ENCODE data around the gene SLC16A9. TPM values are rescaled to one million over a fixed set of nuclear protein-coding genes. Genes with fewer than 3 reads are reported as not detected.

The SLC16A9 gene
- total and polyA plus RNA-seq, 2 experiments from 2014 or later, result not detected

DNA sequence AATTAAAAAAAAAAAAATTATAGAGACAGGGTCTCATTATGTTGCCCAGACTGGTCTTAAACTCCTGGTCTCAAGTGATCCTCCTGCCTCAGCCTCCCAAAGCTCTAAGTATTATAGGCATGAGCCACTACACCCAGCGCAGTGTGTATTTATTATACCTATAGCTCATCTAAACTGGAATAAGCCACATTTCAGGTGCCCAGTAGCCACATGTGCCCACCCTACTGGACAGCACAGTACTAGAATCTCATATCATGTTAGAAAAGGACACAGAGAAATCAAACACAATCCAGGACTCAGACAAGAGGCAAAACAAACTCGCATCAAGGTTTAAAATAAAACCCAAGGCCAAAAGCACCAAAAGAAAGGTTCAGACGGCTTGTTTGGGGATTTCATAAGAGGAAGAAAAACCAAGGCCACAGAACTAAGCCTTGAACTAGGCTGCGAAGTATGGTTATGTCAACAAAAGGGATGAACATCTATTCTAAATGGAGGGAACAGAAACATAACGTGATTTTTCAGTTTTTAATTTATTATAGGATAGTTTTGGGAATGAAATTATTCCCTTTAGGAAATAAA is 32.3 kb downstream of the SLC16A9 start:
- no peak overlapping the region for H3K9ac ChIP-seq
- in situ Hi-C loops (cut with MboI), result no loop called here
- no peak overlapping the region for H3K4me2 ChIP-seq (ENCODE audit: unreplicated experiment)
- no peaks in the 10 kb centered on the region for H3K79me2 ChIP-seq (ENCODE audit: insufficient read depth)
- TF ChIP-seq EZH2 (IDR thresholded peaks at IDR 0.05; ENCODE audit: insufficient read depth, poor library complexity, severe bottlenecking), result no peak
- no peak for TF ChIP-seq EZH2phosphoT487 (IDR thresholded peaks at IDR 0.05; ENCODE audit: insufficient read depth, low read depth)
- no peaks in the 10 kb centered on the region for H3K9me3 ChIP-seq (ENCODE audit: low read depth)
- no peak overlapping the region for H3K4me3 ChIP-seq
- no peak overlapping the region for H2AFZ ChIP-seq
- no peaks in the 10 kb centered on the region for H3F3A ChIP-seq (ENCODE audit: insufficient read depth)
- H3K4me1 ChIP-seq (ENCODE audit: insufficient read depth), result no peaks in the 10 kb centered on the region
- no peaks in the 10 kb centered on the region for H3K36me3 ChIP-seq (ENCODE audit: low read depth)
- H4K20me1 ChIP-seq (ENCODE audit: insufficient read depth), result no peaks in the 10 kb centered on the region
- no peaks in the 10 kb centered on the region; the same call in 1 of the 2 replicates for H3K27me3 ChIP-seq (replicated peaks; ENCODE audit: insufficient read depth)
- DNase-seq, result no peak
- H3K9me2 ChIP-seq (ENCODE audit: insufficient read depth), result no peaks in the 10 kb centered on the region
- no peak overlapping the region for H3K27ac ChIP-seq
- 50 to 60% methylated on average over 5 of the region's 5 CpGs for WGBS, 2 experiments (ENCODE audit: low coverage in 1 of 2, low lambda C conversion rate in 2 of 2, missing lambda C conversion rate in 2 of 2)

DNA sequence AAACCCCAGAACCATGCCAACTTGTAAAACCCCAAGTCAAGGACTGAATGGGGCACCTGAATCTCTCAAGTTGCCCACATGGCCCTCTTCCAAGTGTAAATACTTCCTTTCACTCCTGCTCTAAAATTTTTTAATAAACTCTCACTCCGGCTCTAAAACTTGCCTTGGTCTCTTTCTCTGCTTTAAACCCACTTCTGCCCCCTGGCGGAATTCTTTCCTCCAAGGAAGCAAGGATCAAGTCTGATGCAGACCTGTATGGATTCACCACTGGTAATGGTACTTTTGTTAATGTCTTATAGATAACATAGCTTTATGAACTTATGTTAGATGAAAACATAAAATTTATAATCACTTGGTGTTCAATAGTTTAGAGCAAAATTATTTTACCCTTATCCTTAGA is 33.8 kb downstream of the SLC16A9 start:
- Histone ChIP-seq H3K4me3 (no peak overlapping the region), H3K9ac (no peak overlapping the region), H3K79me2 (ENCODE audit: insufficient read depth) (no peaks in the 10 kb centered on the region), H3F3A (ENCODE audit: insufficient read depth) (no peaks in the 10 kb centered on the region), H3K9me2 (ENCODE audit: insufficient read depth) (no peaks in the 10 kb centered on the region), H3K4me2 (ENCODE audit: unreplicated experiment) (no peak overlapping the region), H3K9me3 (ENCODE audit: low read depth) (no peaks in the 10 kb centered on the region), H4K20me1 (ENCODE audit: insufficient read depth) (no peaks in the 10 kb centered on the region), H3K4me1 (ENCODE audit: insufficient read depth) (no peaks in the 10 kb centered on the region), H3K27me3 (replicated peaks; ENCODE audit: insufficient read depth) (no peaks in the 10 kb centered on the region; the same call in 1 of the 2 replicates), H3K27ac (no peak overlapping the region), H3K36me3 (ENCODE audit: low read depth) (no peaks in the 10 kb centered on the region), H2AFZ (no peak overlapping the region)
- TF ChIP-seq EZH2 (IDR thresholded peaks at IDR 0.05; ENCODE audit: insufficient read depth, poor library complexity, severe bottlenecking) (no peak), EZH2phosphoT487 (IDR thresholded peaks at IDR 0.05; ENCODE audit: insufficient read depth, low read depth) (no peak)
- in situ Hi-C loops (cut with MboI), result no loop called here
- WGBS, 2 experiments (ENCODE audit: low coverage in 1 of 2, low lambda C conversion rate in 2 of 2, missing lambda C conversion rate in 2 of 2), result 56 to 58% methylated on average over 2 of the region's 2 CpGs
- DNase-seq, result peak; percentile 24

GRCh38 chr10:59674215-59674836 is 35.3 kb downstream of the SLC16A9 start:
- no peaks in the 10 kb centered on the region for H3K9me2 ChIP-seq (ENCODE audit: insufficient read depth)
- H3K36me3 ChIP-seq (ENCODE audit: low read depth), result no peaks in the 10 kb centered on the region
- no peaks in the 10 kb centered on the region for H4K20me1 ChIP-seq (ENCODE audit: insufficient read depth)
- H3K9ac ChIP-seq, result no peak overlapping the region
- peak; percentile 66 for DNase-seq
- WGBS, 2 experiments (ENCODE audit: low coverage in 1 of 2, low lambda C conversion rate in 2 of 2, missing lambda C conversion rate in 2 of 2), result 38 to 48% methylated on average over 1 of the region's 1 CpG
- H3K27me3 ChIP-seq (replicated peaks; ENCODE audit: insufficient read depth), result no peaks in the 10 kb centered on the region
- no peaks in the 10 kb centered on the region for H3F3A ChIP-seq (ENCODE audit: insufficient read depth)
- H3K79me2 ChIP-seq (ENCODE audit: insufficient read depth), result no peaks in the 10 kb centered on the region
- no peak overlapping the region for H3K4me2 ChIP-seq (ENCODE audit: unreplicated experiment)
- in situ Hi-C loops (cut with MboI), result no loop called here
- no peak overlapping the region for H3K27ac ChIP-seq
- H3K4me1 ChIP-seq (ENCODE audit: insufficient read depth), result no peaks in the 10 kb centered on the region
- no peaks in the 10 kb centered on the region for H3K9me3 ChIP-seq (ENCODE audit: low read depth)
- no peak for TF ChIP-seq EZH2 (IDR thresholded peaks at IDR 0.05; ENCODE audit: insufficient read depth, poor library complexity, severe bottlenecking)
- TF ChIP-seq EZH2phosphoT487 (IDR thresholded peaks at IDR 0.05; ENCODE audit: insufficient read depth, low read depth), result no peak
- H2AFZ ChIP-seq, result no peak overlapping the region
- H3K4me3 ChIP-seq, result no peak overlapping the region

GRCh38 chr10:59672150-59672875 is 37.3 kb downstream of the SLC16A9 start:
- Histone ChIP-seq H3K4me3 (no peak overlapping the region), H3K4me1 (ENCODE audit: insufficient read depth) (no peaks in the 10 kb centered on the region), H3K9me2 (ENCODE audit: insufficient read depth) (no peaks in the 10 kb centered on the region), H3K4me2 (ENCODE audit: unreplicated experiment) (no peak overlapping the region), H3K27me3 (replicated peaks; ENCODE audit: insufficient read depth) (no peaks in the 10 kb centered on the region), H4K20me1 (ENCODE audit: insufficient read depth) (no peaks in the 10 kb centered on the region), H3F3A (ENCODE audit: insufficient read depth) (no peaks in the 10 kb centered on the region), H3K9ac (no peak overlapping the region), H2AFZ (no peak overlapping the region), H3K36me3 (ENCODE audit: low read depth) (no peaks in the 10 kb centered on the region), H3K27ac (no peak overlapping the region), H3K9me3 (ENCODE audit: low read depth) (no peaks in the 10 kb centered on the region), H3K79me2 (ENCODE audit: insufficient read depth) (no peaks in the 10 kb centered on the region)
- in situ Hi-C loops (cut with MboI), result no loop called here
- DNase-seq, result no peak
- no peak for TF ChIP-seq EZH2phosphoT487 (IDR thresholded peaks at IDR 0.05; ENCODE audit: insufficient read depth, low read depth)
- no peak for TF ChIP-seq EZH2 (IDR thresholded peaks at IDR 0.05; ENCODE audit: insufficient read depth, poor library complexity, severe bottlenecking)
- WGBS, 2 experiments (ENCODE audit: low coverage in 1 of 2, low lambda C conversion rate in 2 of 2, missing lambda C conversion rate in 2 of 2), result 49 to 62% methylated on average over 2 of the region's 2 CpGs

All from GM23248 (cell line).